Measurements from ENCODE around the gene SHC3. TPM values are rescaled to one million over a fixed set of nuclear protein-coding genes. Genes with fewer than 3 reads are reported as not detected.

The SHC3 gene
- total and polyA plus RNA-seq, 2 donors (not counting 3 experiments of a cell fraction or from before 2014, with no cell fraction given), result 1.0 to 2.0 TPM

DNA sequence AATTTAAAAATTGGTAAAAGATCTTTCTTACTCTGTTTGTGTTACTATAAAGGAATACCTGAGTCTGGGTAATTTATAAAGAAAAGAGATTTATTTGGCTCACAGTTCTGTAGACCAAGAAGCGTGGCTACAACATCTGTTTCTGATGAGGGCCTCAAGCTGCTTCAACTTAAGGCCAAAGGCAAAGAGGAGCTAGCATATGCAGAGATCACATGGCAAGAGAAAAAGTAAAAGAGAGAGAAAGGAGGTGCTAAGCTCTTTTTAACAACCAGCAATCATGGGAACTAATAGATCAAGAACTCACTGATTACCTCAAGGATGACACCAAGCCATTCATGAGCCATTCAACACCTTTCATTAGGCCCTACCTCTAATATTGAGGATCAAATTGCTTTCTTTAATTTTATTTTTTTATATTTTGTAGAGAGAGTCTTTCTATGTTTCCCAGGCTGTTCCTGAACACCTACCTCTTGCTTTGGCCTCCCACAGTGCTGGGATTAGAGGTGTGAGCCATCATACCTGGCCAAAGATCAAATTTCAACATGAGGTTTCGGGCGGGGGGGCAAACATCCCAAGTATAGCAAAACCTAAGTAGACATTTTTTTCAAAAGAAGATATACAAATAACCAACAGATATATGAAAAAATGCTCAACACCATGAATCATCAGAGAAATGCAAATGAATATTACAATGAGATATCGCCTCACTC, 16.0 kb upstream of the SHC3 start:
- Histone ChIP-seq H3K4me2 (ENCODE audit: insufficient read depth, low read length) (no peak overlapping the region), H3K27me3 (ENCODE audit: control insufficient read depth in 2 of 2, insufficient read depth in 2 of 2, low read length in 2 of 2) (no peaks in the 10 kb centered on the region), H2AFZ (ENCODE audit: low read depth, low read length) (no peak overlapping the region), H3K4me3 (replicated peaks in 1 of 3; ENCODE audit: insufficient read depth in 1 of 3, low read depth in 1 of 3, low read length in 3 of 3) (no peak overlapping the region), H3K36me3 (ENCODE audit: control insufficient read depth in 2 of 2, extremely low read depth in 1 of 2, insufficient read depth in 2 of 2, low read length in 2 of 2) (no peaks in the 10 kb centered on the region), H3K79me2 (ENCODE audit: control insufficient read depth, insufficient read depth, low read length) (no peaks in the 10 kb centered on the region), H3K4me1 (ENCODE audit: control insufficient read depth, extremely low read depth, insufficient read depth, low read length) (no peaks in the 10 kb centered on the region), H3K9me1 (replicated peaks; ENCODE audit: control insufficient read depth, extremely low read depth, insufficient read depth, low read length) (no peaks in the 10 kb centered on the region), H3K9ac (replicated peaks; ENCODE audit: extremely low read depth, insufficient read depth, low read length) (no peak overlapping the region), H4K20me1 (replicated peaks; ENCODE audit: control insufficient read depth, extremely low read depth, insufficient read depth, low read length) (no peaks in the 10 kb centered on the region), H3K9me3 (replicated peaks; ENCODE audit: control insufficient read depth, insufficient read depth, low read length) (no peaks in the 10 kb centered on the region), H3K27ac (ENCODE audit: insufficient read depth, low read depth, low read length) (no peak overlapping the region)
- no TSS peak for BruUV-seq (replicated peaks)
- ChIA-PET CTCF (no interaction called here), POLR2A (no interaction called here)
- dilution Hi-C loops (cut with MboI; ENCODE audit: extremely low pct_ligation_motif_present, low sequenced_read_pairs), result no loop called here
- TF ChIP-seq, protein P1, sequence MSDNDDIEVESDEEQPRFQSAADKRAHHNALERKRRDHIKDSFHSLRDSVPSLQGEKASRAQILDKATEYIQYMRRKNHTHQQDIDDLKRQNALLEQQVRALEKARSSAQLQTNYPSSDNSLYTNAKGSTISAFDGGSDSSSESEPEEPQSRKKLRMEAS (IDR thresholded peaks at IDR 0.05; ENCODE audit: insufficient read depth, insufficient read length), result no peak
- TF ChIP-seq JUN (IDR thresholded peaks at IDR 0.05; ENCODE audit: borderline replicate concordance, insufficient read depth, insufficient read length, low read depth), result no peak
- no peak for TF ChIP-seq MYC (IDR thresholded peaks at IDR 0.05; ENCODE audit: low read depth, low read length)
- TF ChIP-seq POLR2AphosphoS5 (IDR thresholded peaks at IDR 0.05; ENCODE audit: insufficient read depth, low read depth, low read length), result no peak
- no peak for TF ChIP-seq GATA2 (IDR thresholded peaks at IDR 0.05; ENCODE audit: insufficient read depth, insufficient read length, low read depth, low read length)
- no peak for TF ChIP-seq FOS (IDR thresholded peaks at IDR 0.05; ENCODE audit: borderline replicate concordance, insufficient read depth, low read length)
- TF ChIP-seq, protein P2, sequence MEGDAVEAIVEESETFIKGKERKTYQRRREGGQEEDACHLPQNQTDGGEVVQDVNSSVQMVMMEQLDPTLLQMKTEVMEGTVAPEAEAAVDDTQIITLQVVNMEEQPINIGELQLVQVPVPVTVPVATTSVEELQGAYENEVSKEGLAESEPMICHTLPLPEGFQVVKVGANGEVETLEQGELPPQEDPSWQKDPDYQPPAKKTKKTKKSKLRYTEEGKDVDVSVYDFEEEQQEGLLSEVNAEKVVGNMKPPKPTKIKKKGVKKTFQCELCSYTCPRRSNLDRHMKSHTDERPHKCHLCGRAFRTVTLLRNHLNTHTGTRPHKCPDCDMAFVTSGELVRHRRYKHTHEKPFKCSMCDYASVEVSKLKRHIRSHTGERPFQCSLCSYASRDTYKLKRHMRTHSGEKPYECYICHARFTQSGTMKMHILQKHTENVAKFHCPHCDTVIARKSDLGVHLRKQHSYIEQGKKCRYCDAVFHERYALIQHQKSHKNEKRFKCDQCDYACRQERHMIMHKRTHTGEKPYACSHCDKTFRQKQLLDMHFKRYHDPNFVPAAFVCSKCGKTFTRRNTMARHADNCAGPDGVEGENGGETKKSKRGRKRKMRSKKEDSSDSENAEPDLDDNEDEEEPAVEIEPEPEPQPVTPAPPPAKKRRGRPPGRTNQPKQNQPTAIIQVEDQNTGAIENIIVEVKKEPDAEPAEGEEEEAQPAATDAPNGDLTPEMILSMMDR (IDR thresholded peaks at IDR 0.05; ENCODE audit: extremely low read depth in 1 of 2, insufficient read depth in 1 of 2, low read depth in 1 of 2, low read length in 2 of 2), result no peak
- TF ChIP-seq POLR2A (IDR thresholded peaks at IDR 0.05; ENCODE audit: low read depth, low read length), result no peak
- no peak for TF ChIP-seq EZH2 (IDR thresholded peaks at IDR 0.05; ENCODE audit: borderline replicate concordance, low read depth, low read length, severe bottlenecking)
- intact Hi-C loops (cut with micrococcal nuclease), result no loop called here
- FAIRE-seq (no peak), DNase-seq (ENCODE audit: low read depth, low spot score) (no peak)
